Fibroblast of gingiva (primary cell): Measurements from ENCODE around the gene LBH.

Experiments used
- DNase-seq: peaks from one replicate; pipeline ENCODE4 v3.0.0-alpha.2; 2011; ENCODE audit warnings: low read depth

The LBH gene

GRCh38 chr2:30305235-30305634 lies 73.9 kb downstream of the LBH start:
- DNase-seq: no peak

- no peak for DNase-seq
Observed at GRCh38 chr2:30306522-30306921, 75.2 kb downstream of the LBH start.

- no peak for DNase-seq
Observed at GRCh38 chr2:30308280-30308679, 76.9 kb downstream of the LBH start.
